ENCODE measurements around the gene ARF6. TPM values are rescaled to one million over a fixed set of nuclear protein-coding genes. Genes with fewer than 3 reads are reported as not detected.

Gene ARF6
- total RNA-seq, 1 experiment from 2014 or later: 88.8 TPM

- Histone ChIP-seq H3K79me2 (ENCODE audit: insufficient read depth, low read length) (peaks cover 3% of the 10 kb centered on the region), H4K20me1 (ENCODE audit: insufficient read depth) (no peaks in the 10 kb centered on the region), H3K9ac (ENCODE audit: low read length) (no peak overlapping the region), H3K4me3 (replicated peaks in 1 of 2; ENCODE audit: low read depth in 1 of 2, low read length in 2 of 2) (no peak overlapping the region), H2AFZ (ENCODE audit: low read depth, low read length, poor library complexity, severe bottlenecking) (no peak overlapping the region), H3K9me2 (ENCODE audit: insufficient read depth) (no peaks in the 10 kb centered on the region), H3K4me1 (ENCODE audit: control insufficient read depth in 1 of 2, insufficient read depth in 2 of 2, low read length in 2 of 2) (peaks cover 9 to 27% of the 10 kb centered on the region in 2 experiments; a peak in 3 of 4 replicates), H3K27me3 (ENCODE audit: insufficient read depth, low read length) (no peaks in the 10 kb centered on the region), H3K4me2 (ENCODE audit: low read length) (no peak overlapping the region), H3K36me3 (ENCODE audit: control insufficient read depth in 1 of 2, insufficient read depth in 2 of 2, low read length in 2 of 2) (no peaks in the 10 kb centered on the region), H3K9me3 (ENCODE audit: control insufficient read depth in 1 of 2, insufficient read depth in 1 of 2, low read depth in 1 of 2, low read length in 2 of 2) (no peaks in the 10 kb centered on the region), H3K27ac (ENCODE audit: low read depth, low read length) (no peak overlapping the region)
- ATAC-seq (no peak), DNase-seq (ENCODE audit: low read depth, low spot score) (no peak)
- intact Hi-C loops (cut with micrococcal nuclease): loop anchor here (10.0 kb wide), 1 partner anchor 917 kb away; no protein-coding TSS in a partner anchor
- RAD21 ChIA-PET (ENCODE audit: low non-redundant PET in 1 of 2, low total read pairs in 2 of 2, uncharacterized antibody in 2 of 2, unreplicated experiment in 2 of 2): no interaction called here
- no TSS peak for BruUV-seq (replicated peaks)
- CTCF ChIA-PET: no interaction called here
- POLR2A ChIA-PET: no interaction called here
- TF ChIP-seq SIN3A (IDR thresholded peaks at IDR 0.05; ENCODE audit: low read depth): no peak
- no peak for TF ChIP-seq CBX3 (IDR thresholded peaks at IDR 0.05; ENCODE audit: low read depth)
- TF ChIP-seq EGR1 (IDR thresholded peaks at IDR 0.05; ENCODE audit: low read depth): no peak
- TF ChIP-seq SRF (IDR thresholded peaks at IDR 0.05; ENCODE audit: low read depth): no peak
- no peak for TF ChIP-seq REST (IDR thresholded peaks at IDR 0.05; ENCODE audit: low read depth)
- TF ChIP-seq, protein P1, sequence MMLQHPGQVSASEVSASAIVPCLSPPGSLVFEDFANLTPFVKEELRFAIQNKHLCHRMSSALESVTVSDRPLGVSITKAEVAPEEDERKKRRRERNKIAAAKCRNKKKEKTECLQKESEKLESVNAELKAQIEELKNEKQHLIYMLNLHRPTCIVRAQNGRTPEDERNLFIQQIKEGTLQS (IDR thresholded peaks at IDR 0.05): no peak
- TF ChIP-seq MAX (IDR thresholded peaks at IDR 0.05): no peak
- TF ChIP-seq POLR2A (IDR thresholded peaks at IDR 0.05; ENCODE audit: borderline replicate concordance, extremely low read depth, insufficient read depth, insufficient read length): no peak
- no peak for TF ChIP-seq POLR2AphosphoS5 (IDR thresholded peaks at IDR 0.05; ENCODE audit: low read depth, low read length)
- TF ChIP-seq EZH2 (IDR thresholded peaks at IDR 0.05): no peak
- no peak for TF ChIP-seq EZH2phosphoT487 (IDR thresholded peaks at IDR 0.05; ENCODE audit: borderline replicate concordance)
- no peak for TF ChIP-seq FOSL1 (IDR thresholded peaks at IDR 0.05; ENCODE audit: low read depth)
Measured at GRCh38 chr14:49857427-49858003, 35.4 kb upstream of the ARF6 start.

All from HCT116 (cell line).